Stimulated activated naive CD8-positive, alpha-beta T cell treated with anti-CD3 and anti-CD28 coated beads, Interleukin-15, amount 100 ng/mL, for 72 hours (primary cell): ENCODE data around the gene PPY.
A peak's percentile ranks its signal among the peaks of the same experiment; 100 is the strongest.
"Not testable (repeated sequence)": the region's sequence is repeated elsewhere in the genome, so short reads cannot be mapped to it uniquely, and the experiment has no call there.

Experiments used
- ATAC-seq: fragments of 150-1000 bp; cut with Tn5 transposase; 2 replicates; pipeline ENCODE4 v1.10.0; 2021; ENCODE audit warnings: mild to moderate bottlenecking, moderate library complexity
- DNase-seq, 2 donors: peaks; one replicate each; pipeline ENCODE4 v3.0.0; 2021 to 2022
- H3K27ac Mint-ChIP-seq, 2 donors: one replicate each; pipeline ENCODE4 v1.8.0; 2022; ENCODE audit warnings: mild to moderate bottlenecking in 2 of 2, mixed read lengths in 2 of 2, moderate library complexity in 2 of 2
- H3K27me3 Mint-ChIP-seq: one replicate; pipeline ENCODE4 v1.8.0; 2022; ENCODE audit warnings: mixed read lengths
- H3K4me1 Mint-ChIP-seq: one replicate; pipeline ENCODE4 v1.8.0; 2022; ENCODE audit warnings: mild to moderate bottlenecking, mixed read lengths
- H3K4me3 Mint-ChIP-seq, 2 donors: one replicate each; pipeline ENCODE4 v1.8.0; 2022; ENCODE audit warnings: mild to moderate bottlenecking in 2 of 2, mixed read lengths in 2 of 2, moderate library complexity in 1 of 2
- H3K9me3 Mint-ChIP-seq, 2 donors: one replicate each; pipeline ENCODE4 v1.8.0; 2022; ENCODE audit warnings: mixed read lengths in 2 of 2

The PPY gene

GRCh38 chr17:43907998-43908721 is 34.1 kb downstream of the PPY start:
- Mint-ChIP-seq H3K9me3 (no peaks in the 10 kb centered on the region), H3K4me3 (peak overlapping the region; percentile 91 to 95), H3K27ac (no peak overlapping the region), H3K27me3 (peaks cover 17% of the 10 kb centered on the region), H3K4me1 (peaks cover 16% of the 10 kb centered on the region)
- ATAC-seq (peak; percentile 66), DNase-seq (peak; percentile 61 to 68)

DNA sequence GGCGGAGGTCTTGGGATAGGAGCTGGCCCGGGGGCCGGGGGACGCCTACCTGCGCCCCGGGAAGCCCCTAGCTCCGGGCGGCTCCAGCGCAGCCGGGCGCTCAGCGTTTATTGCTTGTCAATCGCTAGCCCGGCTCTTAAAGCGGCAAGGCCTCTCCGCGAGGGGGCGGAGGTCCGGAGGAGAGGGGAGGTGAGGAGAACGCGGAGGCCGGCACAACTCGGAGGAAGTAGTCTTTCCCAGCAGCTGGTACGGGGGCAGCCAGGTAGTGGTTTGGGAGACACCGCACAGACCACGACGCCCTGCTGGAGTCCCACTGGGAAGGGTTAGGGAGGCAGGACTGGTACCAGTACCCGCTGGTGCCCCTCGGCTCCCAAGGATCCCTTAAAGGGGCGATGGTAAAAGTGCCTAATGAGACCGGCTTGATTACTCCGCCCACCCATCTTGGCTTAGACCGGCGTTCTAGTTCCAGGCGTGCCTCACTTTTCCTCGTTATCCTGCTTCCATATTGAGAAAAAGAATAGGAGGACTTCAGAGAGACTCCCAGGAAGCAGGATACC is 34.8 kb downstream of the PPY start, which contains the start of gene MPP2:
TSS of gene MPP2 (minus strand) at position 112 of the 557 bp plus-strand sequence. CDS start 3,076 bp downstream, outside the sequence.
- ATAC-seq (peak; percentile 80), DNase-seq (peak; percentile 72 to 81)
- peaks cover 16% of the 10 kb centered on the region for H3K4me1 Mint-ChIP-seq
- H3K27me3 Mint-ChIP-seq, result peaks cover 17% of the 10 kb centered on the region
- H3K4me3 Mint-ChIP-seq, result peak within 1 kb of the TSS; percentile 91 to 95
- no peaks in the 10 kb centered on the region for H3K9me3 Mint-ChIP-seq
- peak within 1 kb of the TSS; percentile 65 to 95 for H3K27ac Mint-ChIP-seq

DNA sequence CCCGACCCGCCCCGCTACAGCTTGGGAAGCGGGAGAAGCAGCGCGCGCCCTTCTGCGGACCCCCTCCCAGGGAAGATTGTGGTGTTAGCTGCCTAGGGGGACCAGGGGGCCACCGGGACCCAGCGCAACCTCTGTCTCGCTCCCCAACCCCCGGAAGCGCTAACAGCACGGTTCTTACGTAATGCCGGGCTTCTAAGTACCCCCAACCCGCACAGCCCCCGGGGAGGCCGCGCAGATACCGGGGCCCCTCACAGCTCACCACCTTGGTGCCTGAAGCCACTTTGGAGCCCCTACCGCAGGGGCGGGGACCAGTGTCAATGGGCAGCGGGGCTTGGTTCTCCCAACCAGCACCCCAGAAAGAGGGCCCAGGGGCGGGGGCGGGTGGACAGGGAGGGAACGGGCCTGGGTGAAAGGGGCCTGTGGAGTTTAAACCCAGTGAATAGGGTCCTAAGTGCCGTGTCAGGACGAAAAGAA is 35.3 kb downstream of the PPY start:
- peak overlapping the region; percentile 91 to 95 for H3K4me3 Mint-ChIP-seq
- ATAC-seq (peak; percentile 44), DNase-seq (peak in 1 of 2 donors; percentile 21)
- peaks cover 17% of the 10 kb centered on the region for H3K27me3 Mint-ChIP-seq
- H3K27ac Mint-ChIP-seq, result peak overlapping the region; percentile 65 to 95
- peaks cover 16% of the 10 kb centered on the region for H3K4me1 Mint-ChIP-seq
- H3K9me3 Mint-ChIP-seq, result no peaks in the 10 kb centered on the region

DNA sequence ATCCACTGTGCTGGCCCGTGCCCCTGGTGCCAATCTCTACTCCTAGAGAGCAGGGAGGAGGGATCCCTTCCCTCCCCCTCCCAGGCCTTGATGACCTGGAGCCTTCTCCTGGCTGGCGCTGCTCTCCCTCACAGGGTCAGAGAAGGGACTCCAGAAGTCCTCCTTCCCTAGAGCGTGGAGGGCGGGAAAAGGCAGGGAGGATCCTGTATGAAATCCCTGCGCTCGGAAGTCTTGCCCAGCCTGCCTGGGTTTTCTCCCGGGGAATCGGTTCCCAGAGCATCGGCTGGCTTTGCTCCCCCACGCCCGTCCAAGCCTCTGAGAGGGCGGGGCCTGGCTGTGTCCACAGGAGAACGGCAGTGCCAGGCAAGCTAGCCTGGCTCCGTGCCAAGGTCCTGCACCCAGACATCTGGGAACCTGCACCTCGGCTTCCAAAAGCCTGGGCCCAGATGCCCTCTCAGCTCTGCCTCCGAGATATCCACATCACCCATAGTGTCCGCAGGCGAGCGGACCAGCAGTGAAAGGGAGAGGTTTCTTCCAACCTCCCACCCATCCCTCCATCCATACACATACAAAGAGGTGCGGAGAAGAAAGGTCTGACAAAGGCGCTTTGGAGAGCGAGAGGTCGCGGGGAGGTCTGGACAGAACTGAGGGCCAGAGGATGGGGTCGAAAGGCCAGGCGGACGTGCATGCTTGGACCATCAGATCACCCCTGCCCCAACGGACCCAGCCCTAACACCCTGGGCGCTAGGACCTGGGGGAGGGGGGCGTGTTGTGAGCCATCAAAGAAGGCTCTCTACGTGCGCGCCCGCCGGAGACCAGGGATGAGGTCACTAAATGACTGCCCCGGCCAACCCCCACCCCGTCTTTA is 36.1 kb downstream of the PPY start:
- Mint-ChIP-seq H3K27ac (peak overlapping the region; percentile 65 to 95), H3K9me3 (no peaks in the 10 kb centered on the region), H3K4me3 (peak overlapping the region; percentile 91 to 95), H3K27me3 (peaks cover 20% of the 10 kb centered on the region), H3K4me1 (peaks cover 21% of the 10 kb centered on the region)
- DNase-seq (peak; percentile 54 to 60), ATAC-seq (peak; percentile 73)

GRCh38 chr17:43905400-43905984 is 36.8 kb downstream of the PPY start:
- no peak overlapping the region for H3K27ac Mint-ChIP-seq
- peaks cover 28% of the 10 kb centered on the region for H3K4me1 Mint-ChIP-seq
- no peak overlapping the region for H3K4me3 Mint-ChIP-seq
- H3K27me3 Mint-ChIP-seq, result peaks cover 21% of the 10 kb centered on the region
- ATAC-seq (no peak), DNase-seq (no peak)
- H3K9me3 Mint-ChIP-seq, result no peaks in the 10 kb centered on the region

DNA sequence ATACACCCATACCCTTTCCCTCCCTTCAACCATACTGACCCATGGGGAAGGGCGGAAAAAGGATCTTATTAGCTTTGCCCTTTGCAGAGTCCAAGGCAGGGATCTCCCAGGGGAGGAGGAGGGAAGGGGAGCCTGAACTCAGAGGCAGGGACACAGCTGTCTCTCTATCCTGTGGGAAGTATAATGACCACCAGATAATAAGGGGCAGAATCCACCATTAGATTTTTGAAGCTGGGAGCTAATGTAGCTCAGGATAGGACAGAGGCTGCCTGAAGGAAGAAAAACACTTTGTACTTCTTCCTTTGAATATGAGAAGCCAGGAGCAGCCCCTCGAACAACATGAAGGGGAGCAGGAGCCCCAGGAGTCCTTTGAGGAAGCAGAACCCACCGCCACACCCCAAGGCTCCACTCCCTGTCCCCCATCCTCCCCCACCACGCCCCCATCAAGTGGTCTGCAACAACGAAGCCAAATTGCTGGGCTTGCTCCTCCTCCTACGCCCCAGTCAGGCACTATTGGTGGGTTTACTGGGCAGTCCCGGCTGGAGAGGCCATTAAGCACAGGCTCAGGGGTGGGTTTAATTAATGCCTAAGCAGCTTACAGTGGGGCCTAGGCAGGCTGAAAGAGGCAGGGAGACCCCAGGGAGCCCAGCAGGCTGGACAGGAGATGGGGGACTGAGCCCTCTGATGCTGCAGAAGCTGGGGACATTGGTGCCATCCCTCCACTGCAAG is 40.3 kb downstream of the PPY start:
- Mint-ChIP-seq H3K9me3 (no peaks in the 10 kb centered on the region), H3K27me3 (peaks cover 21% of the 10 kb centered on the region), H3K27ac (no peak overlapping the region), H3K4me1 (peaks cover 34% of the 10 kb centered on the region), H3K4me3 (no peak overlapping the region)
- DNase-seq, result no peak
- ATAC-seq, result no peak

- peaks cover 26% of the 10 kb centered on the region for H3K4me1 Mint-ChIP-seq
- peak; percentile 43 for ATAC-seq
- no peaks in the 10 kb centered on the region for H3K9me3 Mint-ChIP-seq
- H3K27me3 Mint-ChIP-seq, result peaks cover 14% of the 10 kb centered on the region
- peak overlapping the region in 1 of 2 donors; percentile 45 for H3K27ac Mint-ChIP-seq
- peak overlapping the region; percentile 82 to 84 for H3K4me3 Mint-ChIP-seq
- DNase-seq, result no peak
These were observed 41.2 kb downstream of the PPY start for GRCh38 chr17:43900858-43901754.

DNA sequence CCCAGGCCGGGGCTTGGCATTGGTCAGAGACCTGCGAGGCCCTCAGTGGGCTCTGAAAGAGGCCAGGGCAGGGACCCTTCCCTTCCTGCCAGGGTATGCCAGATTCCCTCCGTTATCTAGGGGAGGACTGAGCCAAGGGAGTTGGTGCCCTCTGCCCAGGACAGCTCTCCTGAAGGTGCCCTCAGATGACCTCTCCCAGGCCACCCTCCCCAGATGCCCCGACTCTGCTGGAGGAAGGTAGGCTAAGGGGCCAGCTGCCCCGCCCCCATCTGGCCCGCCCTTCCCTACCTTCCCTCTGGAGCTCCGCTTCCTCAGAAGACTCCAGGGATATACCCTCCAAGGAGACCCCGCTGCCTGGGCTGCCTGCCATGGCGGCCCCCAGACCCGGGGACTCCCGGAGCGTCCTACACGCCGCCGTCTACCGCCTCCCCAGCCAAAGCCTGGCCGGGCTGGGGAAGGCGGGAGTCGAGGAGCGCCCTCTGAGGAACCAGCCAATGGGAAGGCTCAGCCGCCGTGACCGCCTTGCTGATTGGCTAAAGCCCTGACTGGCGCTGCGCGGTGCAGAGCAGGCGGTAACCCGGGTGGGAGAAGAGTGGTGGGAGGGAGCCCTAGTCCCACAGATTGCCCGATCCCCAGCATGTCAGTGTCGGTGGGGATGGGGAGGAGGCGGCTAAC is 42.0 kb downstream of the PPY start:
- ATAC-seq, result peak; percentile 99
- H3K4me1 Mint-ChIP-seq, result peaks cover 23% of the 10 kb centered on the region
- peak overlapping the region in 1 of 2 donors; percentile 30 for H3K27ac Mint-ChIP-seq

GRCh38 chr17:43898446-43898845 is 43.8 kb downstream of the PPY start:
- Mint-ChIP-seq H3K4me3 (no peak overlapping the region), H3K4me1 (peaks cover 23% of the 10 kb centered on the region), H3K27me3 (peaks cover 5% of the 10 kb centered on the region), H3K27ac (no peak overlapping the region), H3K9me3 (no peaks in the 10 kb centered on the region)
- DNase-seq (no peak), ATAC-seq (no peak)

More for the DNA sequence above, 42.0 kb downstream of the PPY start:
- peak overlapping the region; percentile 82 to 84 for H3K4me3 Mint-ChIP-seq
- H3K9me3 Mint-ChIP-seq, result no peaks in the 10 kb centered on the region
- peak; percentile 80 to 87 for DNase-seq
- peaks cover 6% of the 10 kb centered on the region for H3K27me3 Mint-ChIP-seq

- Mint-ChIP-seq H3K27ac (no peak overlapping the region), H3K9me3 (no peaks in the 10 kb centered on the region), H3K4me1 (peaks cover 23% of the 10 kb centered on the region), H3K27me3 (peaks cover 5% of the 10 kb centered on the region), H3K4me3 (no peak overlapping the region)
- ATAC-seq, result no peak
- no peak for DNase-seq
These were observed 44.4 kb downstream of the PPY start for GRCh38 chr17:43897831-43898230.

DNA sequence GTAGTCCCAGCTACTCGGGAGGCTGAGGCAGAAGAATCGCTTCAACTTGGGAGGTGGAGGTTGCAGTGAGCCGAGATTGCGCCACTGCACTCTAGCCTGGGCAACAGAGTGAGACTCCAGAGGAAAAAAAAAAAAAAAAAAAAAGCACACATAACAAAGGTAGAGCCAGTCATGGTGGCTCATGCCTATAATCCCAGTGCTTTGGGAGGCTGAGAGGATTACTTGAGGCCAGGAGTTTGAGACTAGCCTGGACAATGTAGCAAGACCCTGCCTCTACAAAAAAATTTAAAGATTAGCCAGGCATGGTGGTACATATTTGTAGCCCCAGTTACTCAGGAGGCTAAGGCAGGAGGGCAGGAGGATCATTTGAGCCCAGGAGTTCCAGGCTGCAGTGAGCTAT is 47.8 kb downstream of the PPY start:
- not testable (repeated sequence) for H3K27me3 Mint-ChIP-seq, H3K4me3 Mint-ChIP-seq, ATAC-seq, H3K4me1 Mint-ChIP-seq, DNase-seq, H3K9me3 Mint-ChIP-seq, H3K27ac Mint-ChIP-seq

DNA sequence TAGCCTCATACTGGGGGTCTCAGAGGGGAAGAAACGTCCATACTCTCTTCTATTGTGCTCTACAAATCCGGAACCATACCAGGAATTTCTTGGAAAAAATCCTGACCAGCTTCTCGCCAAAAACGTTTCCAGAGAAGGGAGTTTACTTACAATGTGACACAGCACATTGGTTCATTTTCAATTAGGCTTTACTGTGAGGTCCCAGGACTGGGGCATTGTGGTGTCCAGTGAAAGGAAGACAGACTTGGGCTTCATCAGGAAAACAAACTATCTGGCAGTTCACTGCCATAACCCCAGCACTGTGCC is 49.7 kb downstream of the PPY start:
- ATAC-seq, result no peak
- H3K4me1 Mint-ChIP-seq, result no peaks in the 10 kb centered on the region
- no peak overlapping the region for H3K27ac Mint-ChIP-seq
- H3K27me3 Mint-ChIP-seq, result no peaks in the 10 kb centered on the region
- H3K9me3 Mint-ChIP-seq, result no peaks in the 10 kb centered on the region
- no peak overlapping the region for H3K4me3 Mint-ChIP-seq
- DNase-seq, result no peak

DNA sequence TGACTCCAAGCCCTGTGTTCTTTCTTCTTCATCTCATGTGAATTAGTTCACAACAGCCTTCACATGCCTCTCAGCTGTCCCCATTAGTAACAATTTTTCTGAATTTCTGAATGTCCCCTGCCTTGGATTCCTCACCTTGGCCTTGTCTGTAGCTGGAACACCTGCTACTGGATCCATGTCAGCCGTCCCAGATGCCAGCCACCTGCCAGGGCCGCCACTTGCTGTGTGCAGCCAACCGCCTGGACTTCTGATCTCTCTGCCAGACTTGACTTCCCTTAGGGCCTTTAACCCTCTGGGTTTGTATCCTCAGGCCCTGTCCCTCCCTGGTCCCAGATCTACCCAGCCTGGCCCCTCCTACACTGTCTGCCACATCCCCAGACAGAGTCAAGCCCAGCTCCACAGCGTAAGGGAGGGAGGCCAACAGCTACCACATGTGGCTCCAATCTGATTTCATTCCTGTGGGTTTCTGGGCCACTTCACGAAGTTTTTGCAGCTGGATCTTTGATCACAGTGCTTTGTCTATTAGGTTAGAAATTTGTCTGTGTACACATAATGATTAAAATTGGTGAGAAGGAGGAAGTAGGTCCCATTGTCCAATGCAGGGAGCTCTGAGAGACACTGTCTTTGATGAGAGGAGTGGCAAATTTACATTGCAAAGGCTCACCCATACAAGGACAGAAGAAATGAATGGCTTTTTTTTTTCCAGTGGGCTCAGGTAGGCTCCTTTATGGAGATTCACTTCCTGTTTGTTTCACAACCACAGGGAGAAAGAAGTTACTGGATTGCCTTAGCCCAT is 50.2 kb downstream of the PPY start:
- H3K9me3 Mint-ChIP-seq, result no peaks in the 10 kb centered on the region
- H3K27me3 Mint-ChIP-seq, result no peaks in the 10 kb centered on the region
- ATAC-seq, result no peak

More for the DNA sequence above, 50.2 kb downstream of the PPY start:
- Mint-ChIP-seq H3K4me1 (no peaks in the 10 kb centered on the region), H3K27ac (peak overlapping the region in 1 of 2 donors; percentile 77), H3K4me3 (no peak overlapping the region)
- DNase-seq, result no peak
